ENCODE data around the gene CCDC51.

CCDC51 gene

GRCh38 chr3:48473617-48473952 is 33.7 kb upstream of the CCDC51 start:
- H3K4me2 ChIP-seq (ENCODE audit: low read length), result peak overlapping the region; percentile 62
- H3K79me2 ChIP-seq, result peaks cover 27% of the 10 kb centered on the region
- H3K9me3 ChIP-seq (ENCODE audit: control insufficient read depth, low read length), result no peaks in the 10 kb centered on the region
- H3K4me3 ChIP-seq (ENCODE audit: low read depth, low read length), result peak overlapping the region; percentile 61
- H2AFZ ChIP-seq, result peak overlapping the region; percentile 86
- TF ChIP-seq CTCF (IDR thresholded peaks at IDR 0.05), result no peak
- peak overlapping the region; percentile 93 for H3K27ac ChIP-seq
- H3K4me1 ChIP-seq, result no peaks in the 10 kb centered on the region
- H3K27me3 ChIP-seq (ENCODE audit: control insufficient read depth, insufficient read depth, low read length), result no peaks in the 10 kb centered on the region
- H3K9ac ChIP-seq, result no peak overlapping the region
- H3K36me3 ChIP-seq (ENCODE audit: control insufficient read depth, insufficient read depth, low read length), result no peaks in the 10 kb centered on the region

- H3K9ac ChIP-seq, result peak overlapping the region; percentile 2
- H3K4me2 ChIP-seq (ENCODE audit: low read length), result peak overlapping the region; percentile 62
- H3K79me2 ChIP-seq, result peaks cover 27% of the 10 kb centered on the region
- H3K4me3 ChIP-seq (ENCODE audit: low read depth, low read length), result peak overlapping the region; percentile 61
- H2AFZ ChIP-seq, result peak overlapping the region; percentile 86
- peak overlapping the region; percentile 93 for H3K27ac ChIP-seq
- no peaks in the 10 kb centered on the region for H3K36me3 ChIP-seq (ENCODE audit: control insufficient read depth, insufficient read depth, low read length)
- no peaks in the 10 kb centered on the region for H3K27me3 ChIP-seq (ENCODE audit: control insufficient read depth, insufficient read depth, low read length)
- H3K9me3 ChIP-seq (ENCODE audit: control insufficient read depth, low read length), result no peaks in the 10 kb centered on the region
- no peaks in the 10 kb centered on the region for H3K4me1 ChIP-seq
- peak; percentile 49 for TF ChIP-seq CTCF (IDR thresholded peaks at IDR 0.05)
Observed at GRCh38 chr3:48472923-48473616, 33.2 kb upstream of the CCDC51 start.

GRCh38 chr3:48472673-48472922 is 32.7 kb upstream of the CCDC51 start:
- Histone ChIP-seq H3K4me3 (ENCODE audit: low read depth, low read length) (peak overlapping the region; percentile 61), H3K9ac (peak overlapping the region; percentile 2), H3K27ac (peak overlapping the region; percentile 93), H2AFZ (peak overlapping the region; percentile 86), H3K27me3 (ENCODE audit: control insufficient read depth, insufficient read depth, low read length) (no peaks in the 10 kb centered on the region), H3K4me1 (peaks cover 1% of the 10 kb centered on the region), H3K79me2 (peaks cover 30% of the 10 kb centered on the region), H3K36me3 (ENCODE audit: control insufficient read depth, insufficient read depth, low read length) (no peaks in the 10 kb centered on the region), H3K4me2 (ENCODE audit: low read length) (peak overlapping the region; percentile 62), H3K9me3 (ENCODE audit: control insufficient read depth, low read length) (no peaks in the 10 kb centered on the region)
- no peak for TF ChIP-seq CTCF (IDR thresholded peaks at IDR 0.05)

- Histone ChIP-seq H3K4me2 (ENCODE audit: low read length) (no peak overlapping the region), H2AFZ (no peak overlapping the region), H3K9ac (no peak overlapping the region), H3K9me3 (ENCODE audit: control insufficient read depth, low read length) (no peaks in the 10 kb centered on the region), H3K36me3 (ENCODE audit: control insufficient read depth, insufficient read depth, low read length) (no peaks in the 10 kb centered on the region), H3K4me3 (ENCODE audit: low read depth, low read length) (no peak overlapping the region), H3K27me3 (ENCODE audit: control insufficient read depth, insufficient read depth, low read length) (no peaks in the 10 kb centered on the region), H3K79me2 (peaks cover 32% of the 10 kb centered on the region), H3K27ac (no peak overlapping the region), H3K4me1 (peaks cover 13% of the 10 kb centered on the region)
- no peak for TF ChIP-seq CTCF (IDR thresholded peaks at IDR 0.05)
Observed at GRCh38 chr3:48470286-48470685, 30.4 kb upstream of the CCDC51 start.

All from parathyroid adenoma (tissue), 2 donors.